ENCODE data around the gene DEPDC1B.
"Not testable (repeated sequence)": the region's sequence is repeated elsewhere in the genome, so short reads cannot be mapped to it uniquely, and the experiment has no call there.

- TF ChIP-seq, protein P1, sequence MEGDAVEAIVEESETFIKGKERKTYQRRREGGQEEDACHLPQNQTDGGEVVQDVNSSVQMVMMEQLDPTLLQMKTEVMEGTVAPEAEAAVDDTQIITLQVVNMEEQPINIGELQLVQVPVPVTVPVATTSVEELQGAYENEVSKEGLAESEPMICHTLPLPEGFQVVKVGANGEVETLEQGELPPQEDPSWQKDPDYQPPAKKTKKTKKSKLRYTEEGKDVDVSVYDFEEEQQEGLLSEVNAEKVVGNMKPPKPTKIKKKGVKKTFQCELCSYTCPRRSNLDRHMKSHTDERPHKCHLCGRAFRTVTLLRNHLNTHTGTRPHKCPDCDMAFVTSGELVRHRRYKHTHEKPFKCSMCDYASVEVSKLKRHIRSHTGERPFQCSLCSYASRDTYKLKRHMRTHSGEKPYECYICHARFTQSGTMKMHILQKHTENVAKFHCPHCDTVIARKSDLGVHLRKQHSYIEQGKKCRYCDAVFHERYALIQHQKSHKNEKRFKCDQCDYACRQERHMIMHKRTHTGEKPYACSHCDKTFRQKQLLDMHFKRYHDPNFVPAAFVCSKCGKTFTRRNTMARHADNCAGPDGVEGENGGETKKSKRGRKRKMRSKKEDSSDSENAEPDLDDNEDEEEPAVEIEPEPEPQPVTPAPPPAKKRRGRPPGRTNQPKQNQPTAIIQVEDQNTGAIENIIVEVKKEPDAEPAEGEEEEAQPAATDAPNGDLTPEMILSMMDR (IDR thresholded peaks at IDR 0.05), result not testable (repeated sequence)
- TF ChIP-seq POLR2A (IDR thresholded peaks at IDR 0.05), result not testable (repeated sequence)
Measured at GRCh38 chr5:60711892-60712291, 11.9 kb upstream of the DEPDC1B start.
